Gastrocnemius medialis (tissue), 4 donors: ENCODE results near the gene MFSD11.

ENCODE experiments used
- CTCF ChIP-seq, 5 experiments: fragments of 450-650 bp in 3 of 5; fragments of 200-600 bp in 2 of 5; sonication (generic) in 2 of 5; IDR thresholded peaks in 4 of 5; conservative IDR thresholded peaks in 1 of 5; 1 replicate in 4 of 5; 2 replicates in 1 of 5; pipeline ENCODE4 v1.5.1; 2016 to 2019; ENCODE audit warnings: antibody characterized with exemption in 5 of 5, mild to moderate bottlenecking in 3 of 5, moderate library complexity in 3 of 5
- POLR2A ChIP-seq, 2 donors: fragments of 450-650 bp; IDR thresholded peaks; one replicate each; pipeline ENCODE4 v1.6.1; 2017; ENCODE audit warnings: antibody characterized with exemption in 2 of 2, mild to moderate bottlenecking in 2 of 2, moderate library complexity in 2 of 2

GRCh38 chr17:76805319-76805718, 67.4 kb downstream of the MFSD11 start:
- TF ChIP-seq CTCF (IDR thresholded peaks at IDR 0.05 in 4 of 5, conservative IDR thresholded peaks at IDR 0.05 in 1 of 5) = no peak
- no peak for TF ChIP-seq POLR2A (IDR thresholded peaks at IDR 0.05)
